GM12891 (cell line): Measurements from ENCODE around the gene KAT2B.

Source experiments
- PAX5 ChIP-seq: IDR thresholded peaks from 2 replicates; pipeline ENCODE4 v1.6.1; 2011; ENCODE audit warnings: low read length, moderate library complexity, mild to moderate bottlenecking; ENCODE audit not compliant: insufficient read depth, severe bottlenecking
- POLR2A ChIP-seq: IDR thresholded peaks from 2 replicates; pipeline ENCODE4 v1.6.1; 2011; ENCODE audit warnings: low read depth, low read length, control low read depth
- POLR2AphosphoS5 ChIP-seq: IDR thresholded peaks from 2 replicates; pipeline ENCODE4 v1.6.1; 2011; ENCODE audit warnings: low read depth, low read length, control low read depth
- SPI1 ChIP-seq: IDR thresholded peaks from 2 replicates; pipeline ENCODE4 v1.6.1; 2011; ENCODE audit warnings: low read depth, low read length, control low read depth
- TAF1 ChIP-seq: IDR thresholded peaks from 2 replicates; pipeline ENCODE4 v1.6.1; 2011; ENCODE audit warnings: low read depth, low read length, control low read depth

GRCh38 chr3:20121088-20121487, 80.8 kb downstream of the KAT2B start:
- no peak for TF ChIP-seq POLR2A
- TF ChIP-seq POLR2AphosphoS5, result no peak
- no peak for TF ChIP-seq TAF1
- no peak for TF ChIP-seq PAX5
- TF ChIP-seq SPI1, result no peak
